Keratinocyte (primary cell): Measurements from ENCODE around the gene MDGA2.

ENCODE experiments used
- EZH2 ChIP-seq: IDR thresholded peaks from one replicate; pipeline ENCODE4 v1.6.1; 2012; ENCODE audit warnings: inconsistent platforms, mild to moderate bottlenecking, low read length, moderate library complexity
- TF ChIP-seq, protein P1 (sequence below), 3 experiments: IDR thresholded peaks in 1 of 3; conservative IDR thresholded peaks in 1 of 3; optimal IDR thresholded peaks in 1 of 3; 2 replicates in 2 of 3; 3 replicates in 1 of 3; pipeline versions ENCODE3 to v1.5.1; 2011; ENCODE audit warnings: low read length in 3 of 3, mild to moderate bottlenecking in 3 of 3, moderate library complexity in 2 of 3, control low read depth in 1 of 3, inconsistent platforms in 1 of 3; ENCODE audit not compliant: insufficient read depth in 2 of 3; ENCODE audit errors: extremely low read depth in 1 of 3

DNA sequence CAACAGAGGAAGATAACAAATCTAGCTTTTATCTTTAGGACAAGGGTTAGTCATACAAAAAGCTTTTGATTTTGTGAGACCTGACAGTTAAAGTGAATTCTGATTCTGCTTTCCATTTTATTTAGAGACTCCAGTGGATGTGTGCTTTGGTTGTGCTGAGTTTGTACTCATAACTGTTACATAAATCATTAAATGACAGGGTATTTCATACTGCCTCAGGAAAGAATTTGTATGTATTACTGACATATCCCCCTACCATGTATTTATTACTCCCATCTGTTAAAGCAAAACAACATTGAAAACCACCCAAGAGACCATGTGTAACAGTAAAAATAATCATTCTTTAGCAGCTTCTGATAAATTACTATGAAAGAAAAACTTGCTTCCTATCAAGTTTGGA lies 780.9 kb downstream of the MDGA2 start:
- TF ChIP-seq, protein P1, sequence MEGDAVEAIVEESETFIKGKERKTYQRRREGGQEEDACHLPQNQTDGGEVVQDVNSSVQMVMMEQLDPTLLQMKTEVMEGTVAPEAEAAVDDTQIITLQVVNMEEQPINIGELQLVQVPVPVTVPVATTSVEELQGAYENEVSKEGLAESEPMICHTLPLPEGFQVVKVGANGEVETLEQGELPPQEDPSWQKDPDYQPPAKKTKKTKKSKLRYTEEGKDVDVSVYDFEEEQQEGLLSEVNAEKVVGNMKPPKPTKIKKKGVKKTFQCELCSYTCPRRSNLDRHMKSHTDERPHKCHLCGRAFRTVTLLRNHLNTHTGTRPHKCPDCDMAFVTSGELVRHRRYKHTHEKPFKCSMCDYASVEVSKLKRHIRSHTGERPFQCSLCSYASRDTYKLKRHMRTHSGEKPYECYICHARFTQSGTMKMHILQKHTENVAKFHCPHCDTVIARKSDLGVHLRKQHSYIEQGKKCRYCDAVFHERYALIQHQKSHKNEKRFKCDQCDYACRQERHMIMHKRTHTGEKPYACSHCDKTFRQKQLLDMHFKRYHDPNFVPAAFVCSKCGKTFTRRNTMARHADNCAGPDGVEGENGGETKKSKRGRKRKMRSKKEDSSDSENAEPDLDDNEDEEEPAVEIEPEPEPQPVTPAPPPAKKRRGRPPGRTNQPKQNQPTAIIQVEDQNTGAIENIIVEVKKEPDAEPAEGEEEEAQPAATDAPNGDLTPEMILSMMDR (optimal IDR thresholded peaks at IDR 0.05 in 1 of 3, IDR thresholded peaks at IDR 0.05 in 1 of 3, conservative IDR thresholded peaks at IDR 0.05 in 1 of 3; ENCODE audit: extremely low read depth in 1 of 3, insufficient read depth in 2 of 3, low read length in 3 of 3): no peak
- TF ChIP-seq EZH2: no peak
